Limb (tissue), 2 donors: ENCODE measurements around the gene ALK.

ENCODE experiments used
- DNase-seq, 2 donors: peaks; one replicate each; pipeline ENCODE4 v3.0.0-alpha.2; 2016; ENCODE audit errors: extremely low spot score in 2 of 2

Gene ALK

DNA sequence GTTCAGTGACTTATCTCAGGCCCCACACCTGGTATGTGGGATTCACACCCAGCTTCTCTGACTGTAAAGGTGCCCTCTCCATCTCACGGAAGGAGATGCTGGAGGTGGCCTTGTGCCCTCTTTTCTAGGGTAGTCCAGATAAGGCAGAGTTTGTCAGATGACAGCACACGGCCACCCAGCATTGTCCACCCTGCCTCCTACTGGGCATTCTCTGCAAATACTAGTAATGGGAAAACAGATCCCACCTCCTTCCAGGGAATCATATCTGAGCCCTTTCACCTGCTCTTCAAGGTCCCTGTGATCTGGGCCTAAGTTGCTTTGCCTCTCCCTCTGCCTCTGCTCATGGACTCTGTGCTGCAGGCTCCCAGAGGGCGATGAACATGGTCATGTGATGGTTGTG is 591.5 kb downstream of the ALK start:
- no peak for DNase-seq

DNA sequence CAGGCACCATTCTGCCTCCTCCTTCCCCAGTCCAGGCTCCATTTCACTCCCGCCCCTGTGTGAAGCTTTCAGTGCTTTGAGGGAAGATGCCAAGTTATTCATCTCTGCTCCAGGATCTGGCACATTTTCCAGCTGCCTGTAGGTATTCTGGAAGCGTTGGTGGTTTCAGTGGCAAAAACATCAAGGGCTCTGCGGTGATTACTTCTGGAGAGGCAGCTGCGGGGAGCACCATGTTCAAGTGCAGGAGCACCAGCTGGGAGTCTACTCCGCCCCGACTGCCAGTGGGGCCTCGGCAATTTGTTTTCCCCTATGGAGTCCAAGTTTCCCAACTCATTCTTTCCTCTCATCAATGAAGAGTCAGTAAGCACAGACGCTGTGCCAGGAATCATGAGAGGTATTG is 594.5 kb downstream of the ALK start:
- DNase-seq, result no peak

DNA sequence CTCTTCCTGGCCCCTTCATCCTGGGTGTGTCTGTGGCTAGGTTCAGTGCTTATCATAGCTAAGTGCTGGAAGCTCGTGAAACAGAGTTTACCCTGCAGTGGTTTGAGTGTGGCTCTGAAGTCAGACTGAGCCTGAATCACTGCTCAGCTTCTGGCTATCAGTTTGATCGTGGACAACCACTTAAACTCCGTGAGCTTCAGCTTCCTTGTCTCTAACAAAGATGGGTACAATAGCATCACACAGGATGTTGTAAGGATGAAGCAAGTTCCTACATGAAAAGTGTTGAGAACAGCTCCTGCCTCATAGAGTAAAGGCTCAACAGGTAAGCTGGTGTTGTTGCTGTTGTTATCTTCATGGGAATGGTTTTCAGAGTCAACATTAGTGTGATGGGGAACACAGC is 595.8 kb downstream of the ALK start:
- DNase-seq, result no peak

DNA sequence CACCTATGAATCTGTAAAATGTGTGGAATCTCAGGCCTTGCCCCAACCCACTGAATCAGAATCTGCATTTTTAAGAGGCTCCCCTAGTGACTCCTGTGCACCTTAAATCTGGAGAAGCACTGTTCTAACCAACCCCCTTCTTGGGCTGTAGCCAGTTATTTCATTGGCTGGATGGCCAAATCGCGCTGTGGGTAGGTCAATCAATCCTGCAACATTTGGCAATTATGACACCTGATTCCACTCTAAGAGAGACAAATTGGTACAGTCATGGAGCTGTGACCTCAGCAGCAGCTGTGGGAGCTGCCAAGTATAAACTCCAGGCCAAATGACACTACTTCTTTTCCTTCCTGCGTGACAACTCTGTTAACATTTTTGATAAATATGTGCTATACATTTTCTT is 597.4 kb downstream of the ALK start:
- no peak for DNase-seq

DNA sequence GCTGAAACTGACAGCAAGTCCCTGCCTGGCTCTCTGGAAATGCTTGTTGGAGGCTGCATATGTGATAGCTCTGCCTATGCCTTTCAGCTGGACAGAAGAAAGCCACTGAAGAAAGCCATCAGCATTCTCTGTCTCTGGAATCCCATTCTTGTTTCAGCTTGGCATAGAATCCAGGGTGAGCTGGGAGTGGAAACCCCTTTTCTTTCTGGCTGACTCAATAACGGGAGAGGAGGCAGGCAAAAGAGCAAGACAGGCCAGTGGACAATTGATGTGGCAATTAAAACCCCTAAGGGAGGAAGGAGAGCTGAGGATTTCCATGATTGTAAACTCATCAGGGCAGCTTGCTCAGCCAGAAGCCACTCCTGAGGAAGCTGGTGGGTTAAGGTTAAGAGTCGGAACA is 598.1 kb downstream of the ALK start:
- DNase-seq, result no peak

GRCh38 chr2:29322011-29322410 is 599.4 kb downstream of the ALK start:
- DNase-seq, result no peak

DNA sequence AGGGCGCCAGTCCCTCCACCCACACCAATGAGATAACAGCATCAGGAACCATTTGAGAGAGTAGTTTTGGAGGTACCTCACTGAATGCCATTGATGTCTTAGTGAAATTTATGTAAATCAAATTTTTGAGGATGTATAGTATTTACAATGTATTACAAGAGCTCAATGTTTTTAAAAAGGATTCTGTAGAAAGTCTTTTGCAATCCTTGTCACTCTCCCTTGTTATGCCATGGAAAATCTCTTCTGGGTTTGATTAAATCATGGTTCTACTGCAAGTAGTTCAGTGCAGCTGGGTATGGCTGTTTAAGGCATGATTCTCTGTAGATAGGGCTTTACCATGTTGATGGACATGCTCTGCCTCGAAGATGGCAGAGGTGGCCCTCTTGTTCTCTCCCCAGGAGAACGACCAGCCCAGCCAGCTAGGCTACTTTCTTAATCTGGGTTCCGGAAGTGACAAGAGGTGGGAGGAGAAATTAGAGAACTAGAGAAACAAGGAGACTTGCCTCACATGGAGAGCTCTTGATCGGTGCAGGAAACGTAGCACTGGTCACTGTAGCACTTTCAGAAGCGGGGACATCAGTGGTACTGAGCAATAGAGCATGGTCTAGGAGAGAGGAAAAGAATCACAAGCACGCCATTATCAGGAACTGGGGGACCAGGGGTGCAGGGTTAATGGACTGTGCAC is 603.4 kb downstream of the ALK start:
- no peak for DNase-seq

- DNase-seq, result no peak
These were observed 604.3 kb downstream of the ALK start for GRCh38 chr2:29317077-29317517.

GRCh38 chr2:29314816-29315571 is 606.4 kb downstream of the ALK start:
- DNase-seq, result peak in 1 of 2 donors; percentile 60

DNA sequence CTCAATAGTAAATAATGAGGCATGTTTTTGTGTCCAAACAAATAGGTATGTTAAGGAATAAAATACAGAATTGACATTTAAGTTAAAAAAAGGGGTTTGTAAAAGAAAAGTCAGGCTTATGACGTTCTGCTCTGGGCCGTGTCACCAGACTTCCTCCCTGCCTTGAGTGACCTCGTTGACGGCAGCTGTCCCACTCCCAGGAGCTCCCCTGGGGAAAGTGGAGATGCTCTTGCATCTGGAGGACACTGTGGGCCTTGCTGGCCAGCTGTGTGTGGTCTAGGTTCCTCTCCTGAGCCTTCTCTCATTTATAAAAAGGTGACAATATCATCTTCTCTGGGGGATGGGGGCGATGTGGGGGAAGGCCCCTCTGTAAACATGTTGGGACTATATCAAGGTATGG is 609.9 kb downstream of the ALK start:
- DNase-seq, result no peak

DNA sequence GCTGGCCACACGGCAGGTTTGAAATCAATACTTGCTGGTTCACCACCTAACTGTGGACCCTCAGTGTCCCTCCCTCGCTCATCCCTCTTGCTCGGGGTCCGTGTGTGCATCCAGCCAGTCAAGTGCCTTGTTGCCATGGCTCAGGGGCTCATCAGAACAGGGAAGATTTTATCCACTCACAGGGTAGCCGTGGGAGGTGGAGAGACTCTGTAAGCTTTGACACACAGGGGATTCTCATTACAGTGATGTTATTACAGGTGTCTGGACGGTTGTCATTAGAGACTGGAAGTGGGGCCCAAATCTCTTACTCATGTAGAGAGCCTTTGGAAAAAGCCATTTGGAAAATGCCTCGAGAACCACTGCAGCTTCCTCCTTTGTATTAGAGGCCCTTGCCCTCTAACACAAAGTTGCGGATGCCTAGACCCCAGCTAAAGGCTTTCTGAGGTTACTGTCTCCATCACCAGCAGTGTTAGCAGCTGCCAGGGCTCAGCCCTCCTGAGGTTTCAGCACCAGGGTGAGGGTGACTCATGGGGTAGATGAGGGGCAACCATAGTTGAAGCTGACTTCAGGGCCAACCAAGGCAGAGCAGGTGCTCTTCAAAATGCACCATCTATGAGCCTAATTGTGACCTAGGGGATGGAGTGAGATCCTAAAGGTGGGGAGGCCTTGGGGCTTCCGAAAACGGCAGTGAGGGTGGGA is 610.6 kb downstream of the ALK start:
- DNase-seq, result no peak

- no peak for DNase-seq
These were observed 612.0 kb downstream of the ALK start for GRCh38 chr2:29309090-29310029.

- no peak for DNase-seq
These were observed 613.0 kb downstream of the ALK start for GRCh38 chr2:29308366-29308765.

GRCh38 chr2:29307519-29307918 is 613.9 kb downstream of the ALK start:
- no peak for DNase-seq

DNA sequence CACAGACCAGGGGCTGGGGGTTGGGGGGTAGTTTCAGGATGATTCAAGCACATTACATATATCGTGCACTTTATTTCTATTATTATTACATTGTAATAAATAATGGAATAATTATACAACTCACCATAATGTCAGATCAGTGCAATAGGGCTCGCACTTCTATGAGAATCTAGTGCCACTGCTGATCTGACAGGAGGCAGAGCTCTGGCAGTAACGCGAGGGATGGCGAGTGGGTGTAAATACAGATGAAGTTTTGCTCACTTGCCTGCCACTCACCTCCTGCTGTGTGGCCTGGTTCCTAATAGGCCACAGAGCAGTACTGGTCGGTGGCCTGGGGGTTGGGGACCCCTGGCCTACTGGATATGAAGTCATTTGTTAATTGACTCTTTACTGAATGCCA is 615.6 kb downstream of the ALK start:
- DNase-seq, result peak in 1 of 2 donors; percentile 3

DNA sequence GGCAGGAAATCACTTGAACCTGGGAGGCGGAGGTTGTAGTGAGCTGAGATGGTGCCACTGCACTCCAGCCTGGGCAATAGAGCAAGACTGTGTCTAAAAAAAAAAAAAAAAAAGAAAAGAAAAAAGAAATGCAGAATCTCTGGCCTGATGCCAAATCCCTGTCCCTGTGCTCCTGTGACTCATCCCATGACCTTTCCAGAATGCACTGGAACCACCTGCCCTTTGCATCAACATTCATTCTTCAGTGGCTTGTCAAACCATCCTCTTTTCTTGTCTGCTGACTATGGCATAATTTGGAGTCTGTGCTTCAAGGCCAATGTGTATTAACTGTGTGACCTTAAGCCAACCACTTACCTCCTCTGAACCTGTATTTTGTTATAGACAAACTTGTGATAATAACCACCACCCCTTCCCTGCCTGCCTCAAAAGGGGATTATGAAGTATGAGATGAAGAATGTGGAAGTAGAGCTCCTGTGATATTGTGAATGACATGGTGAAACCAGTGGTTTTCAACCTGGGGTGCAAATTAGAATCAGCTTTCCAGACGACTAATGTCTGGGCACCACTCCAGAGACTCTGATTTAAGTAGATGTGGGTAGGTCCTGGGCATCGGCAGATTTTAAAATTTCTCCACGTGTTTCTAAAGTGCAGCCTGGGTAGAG is 616.9 kb downstream of the ALK start:
- DNase-seq, result peak in 1 of 2 donors; percentile 6

DNA sequence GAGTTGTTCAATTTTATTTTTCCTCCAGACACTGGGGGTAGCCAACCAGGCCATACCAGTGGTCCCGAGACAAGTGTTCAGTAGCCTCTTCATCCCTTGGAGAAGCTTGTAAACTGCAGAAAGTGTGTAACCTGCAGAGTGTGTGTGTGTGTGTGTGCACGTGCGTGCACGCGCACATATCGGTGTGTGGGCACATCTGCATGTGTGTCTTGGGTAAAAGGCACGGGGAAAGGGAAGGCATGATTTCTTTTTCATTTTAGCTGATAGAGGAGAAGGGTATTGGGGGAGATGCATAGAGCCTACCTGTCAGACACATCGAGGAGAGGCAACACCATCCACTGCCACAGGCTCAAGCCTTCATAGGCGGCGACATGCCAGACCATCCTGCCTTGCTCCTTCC is 624.8 kb downstream of the ALK start:
- no peak for DNase-seq

- DNase-seq, result no peak
These were observed 625.5 kb downstream of the ALK start for GRCh38 chr2:29295845-29296244.

GRCh38 chr2:29293830-29294438 is 627.5 kb downstream of the ALK start:
- peak in 1 of 2 donors; percentile 55 for DNase-seq

DNA sequence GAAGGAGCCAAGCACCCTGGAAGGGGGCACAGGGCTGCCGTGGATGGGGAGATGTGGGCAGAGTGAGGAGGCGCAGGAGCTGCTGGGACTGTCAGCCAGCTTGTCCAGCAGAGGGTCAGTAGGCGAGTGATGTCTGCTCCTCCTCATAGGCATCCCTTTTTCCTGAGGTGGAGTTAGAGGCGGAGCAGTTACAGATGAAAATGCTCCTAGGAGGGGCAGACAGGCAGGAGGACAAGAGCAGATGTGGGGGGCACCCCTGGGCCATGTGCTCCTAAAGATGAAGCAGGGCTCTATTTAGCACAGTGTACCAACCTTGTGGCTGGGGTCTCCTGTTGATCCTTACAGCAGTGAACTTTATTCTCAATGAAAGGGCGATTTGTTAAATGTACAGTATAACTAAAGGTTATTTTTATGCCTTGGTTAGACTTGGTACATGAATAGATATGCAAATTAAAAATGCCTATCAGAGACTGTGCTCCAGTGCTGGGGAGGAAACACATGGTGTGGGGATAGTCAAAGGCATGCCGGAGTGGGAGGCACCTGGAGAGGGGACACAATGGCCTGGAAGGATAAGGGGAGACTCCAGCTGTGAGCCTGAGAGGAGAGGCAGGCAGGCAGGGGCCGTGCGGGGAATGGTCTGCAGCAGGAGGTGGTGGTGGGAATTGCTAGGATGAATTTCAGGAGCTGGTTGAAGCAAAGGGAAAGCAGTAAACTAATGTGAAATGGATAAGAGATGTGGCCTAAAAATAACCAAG is 630.9 kb downstream of the ALK start:
- DNase-seq, result peak in 1 of 2 donors; percentile 6
